ENCODE results near the gene SPATC1L.

GRCh38 chr21:46156378-46156645, 27.9 kb downstream of the SPATC1L start:
- TF ChIP-seq HOXA7 (CRISPR knock-in tag; IDR thresholded peaks at IDR 0.05; ENCODE audit: borderline replicate concordance) (no peak), KLF9 (tag by site-specific recombination; IDR thresholded peaks at IDR 0.05; ENCODE audit: low read depth) (no peak), HOXC10 (CRISPR knock-in tag; IDR thresholded peaks at IDR 0.05) (no peak), REST (tag by site-specific recombination; IDR thresholded peaks at IDR 0.05) (no peak), CTCF (tag by site-specific recombination; IDR thresholded peaks at IDR 0.05) (no peak), ZNF24 (tag by site-specific recombination; IDR thresholded peaks at IDR 0.05) (no peak), ZNF274 (IDR thresholded peaks at IDR 0.05; ENCODE audit: low read length) (no peak), ZNF274 (tag by site-specific recombination; IDR thresholded peaks at IDR 0.05; ENCODE audit: borderline replicate concordance) (no peak), ZNF660 (tag by site-specific recombination; IDR thresholded peaks at IDR 0.05) (no peak), ZNF140 (tag by site-specific recombination; IDR thresholded peaks at IDR 0.05) (no peak)

Data from HEK293 (cell line).